H1 (cell line): ENCODE data around the gene BBS9. TPM values are rescaled to one million over a fixed set of nuclear protein-coding genes. Genes with fewer than 3 reads are reported as not detected.

ENCODE experiments used
- CBX5 ChIP-seq: fragments of 300-800, 300-1000 bp; sonication (generic); IDR thresholded peaks from 2 replicates; pipeline ENCODE4 v1.7.1; 2016; ENCODE audit warnings: antibody characterized with exemption, low read length, low read depth
- CHD7 ChIP-seq: fragments of 300-600 bp; sonication (generic); IDR thresholded peaks from 2 replicates; pipeline ENCODE4 v1.7.1; 2012; ENCODE audit warnings: low read length, moderate library complexity, mild to moderate bottlenecking, inconsistent platforms; ENCODE audit not compliant: insufficient replicate concordance
- GABPA ChIP-seq: IDR thresholded peaks from 2 replicates; pipeline ENCODE4 v1.6.1; 2011; ENCODE audit warnings: mild to moderate bottlenecking, low read length, moderate library complexity, borderline replicate concordance; ENCODE audit not compliant: insufficient read depth
- HDAC6 ChIP-seq: IDR thresholded peaks from one replicate; pipeline ENCODE4 v1.7.1; 2012; ENCODE audit warnings: low read depth, mild to moderate bottlenecking, inconsistent platforms, low read length, moderate library complexity
- JUN ChIP-seq: IDR thresholded peaks from 2 replicates; pipeline ENCODE4 v1.6.1; 2011; ENCODE audit warnings: low read depth, mild to moderate bottlenecking, improper control_type of control experiment, low read length
- KDM5A ChIP-seq: fragments of 200-600 bp; IDR thresholded peaks from 2 replicates; pipeline ENCODE4 v1.7.1; 2012; ENCODE audit warnings: mild to moderate bottlenecking, low read length, inconsistent platforms, mixed read lengths
- NANOG ChIP-seq: IDR thresholded peaks from 2 replicates; pipeline ENCODE4 v1.6.1; 2011; ENCODE audit warnings: low read length, low read depth, mild to moderate bottlenecking, inconsistent platforms; ENCODE audit not compliant: insufficient read depth, poor library complexity, severe bottlenecking
- POU5F1 ChIP-seq: IDR thresholded peaks from 2 replicates; pipeline ENCODE4 v1.6.1; 2011; ENCODE audit warnings: low read depth, mild to moderate bottlenecking, low read length, moderate library complexity
- SAP30 ChIP-seq: fragments of 300-600 bp; sonication (generic); IDR thresholded peaks from 2 replicates; pipeline ENCODE4 v1.7.1; 2012; ENCODE audit warnings: low read length, moderate library complexity, mild to moderate bottlenecking, inconsistent platforms; ENCODE audit not compliant: insufficient read depth, insufficient replicate concordance
- SIX5 ChIP-seq: IDR thresholded peaks from 2 replicates; pipeline ENCODE4 v1.6.1; 2011; ENCODE audit warnings: mild to moderate bottlenecking, low read depth, low read length
- TAF7 ChIP-seq: optimal IDR thresholded peaks from 2 replicates; pipeline ENCODE3; 2011; ENCODE audit warnings: low read depth, mild to moderate bottlenecking, inconsistent platforms, low read length, moderate library complexity, borderline replicate concordance
- polyA plus RNA-seq, 7 experiments: library from polyadenylated mRNA; depleted of rRNA in 3 of 7; stranded (reverse) in 5 of 7; unstranded in 2 of 7; fragments of >200 nt in 5 of 7; fragments of 200-250 nt in 2 of 7; gene quantifications; 1 replicate in 5 of 7; 2 replicates in 1 of 7; 4 replicates in 1 of 7; pipeline versions ENCODE4 v1.2.1 to v1.2.3, GENCODE V29; 2011 to 2013; ENCODE audit warnings: missing spikeins in 2 of 7, mixed read lengths in 2 of 7
- total RNA-seq: library from RNA; stranded (reverse); fragmentation: NEBNext Ultra II Directional; extraction: Animal tissue kit (Norgen Biotek cat#: 25700); gene quantifications from 2 replicates; pipeline ENCODE4 v1.2.1, GENCODE V29; 2021

The BBS9 gene
- total and polyA plus RNA-seq, 2 of the 8 experiments (the other 6 are each of a cell fraction or from before 2014, with no cell fraction given): 22.3 to 37.0 TPM

DNA sequence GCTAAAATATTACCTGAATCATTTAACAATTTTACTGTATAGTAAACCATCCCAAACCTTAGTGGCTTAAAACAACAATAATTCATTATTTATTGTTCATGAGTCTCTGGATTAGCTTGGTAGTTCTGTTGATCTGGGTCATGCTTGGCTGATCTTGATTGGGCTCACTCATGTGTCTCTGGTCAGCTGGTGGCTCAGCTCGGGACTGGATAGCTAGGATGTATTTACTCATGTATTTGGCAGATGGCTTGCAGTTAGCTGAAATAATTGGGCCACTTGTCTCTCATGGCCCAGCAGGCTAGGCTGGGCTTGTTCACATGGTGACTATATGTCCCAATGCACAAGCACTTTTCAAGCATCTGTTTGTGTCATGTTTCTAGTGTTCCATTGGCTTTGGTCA is 262.8 kb downstream of the BBS9 start (continued):
- TF ChIP-seq CHD7 (no peak), POU5F1 (no peak), JUN (no peak), CBX5 (no peak), GABPA (no peak), KDM5A (no peak), SIX5 (no peak), TAF7 (no peak), SAP30 (no peak), HDAC6 (no peak), NANOG (no peak)
